Mucosa of descending colon (tissue), 3 donors: Measurements from ENCODE around the gene NFS1. TPM values are rescaled to one million over a fixed set of nuclear protein-coding genes. Genes with fewer than 3 reads are reported as not detected.

Experiments
- ATAC-seq: fragments of 200-7000 bp; cut with Tn5 transposase; one replicate; pipeline ENCODE4 v1.9.1; 2020; ENCODE audit warnings: mild to moderate bottlenecking, moderate library complexity
- DNase-seq, 3 donors: peaks; one replicate each; pipeline ENCODE4 v3.0.0-alpha.2; 2020
- H3K36me3 ChIP-seq: fragments of 200-600 bp; one replicate; pipeline ENCODE4 v1.8.0; 2021; ENCODE audit warnings: low read depth, mild to moderate bottlenecking
- H3K4me1 ChIP-seq: fragments of 200-600 bp; one replicate; pipeline ENCODE4 v1.8.0; 2021; ENCODE audit warnings: low read depth, mild to moderate bottlenecking
- H3K4me3 ChIP-seq: fragments of 200-600 bp; one replicate; pipeline ENCODE4 v1.8.0; 2021; ENCODE audit warnings: mild to moderate bottlenecking
- H3K9me3 ChIP-seq: fragments of 200-600 bp; one replicate; pipeline ENCODE4 v1.8.0; 2021; ENCODE audit warnings: mild to moderate bottlenecking
- CTCF ChIP-seq: fragments of 200-600 bp; IDR thresholded peaks from one replicate; pipeline ENCODE4 v1.8.0; 2022; ENCODE audit warnings: antibody characterized with exemption, mild to moderate bottlenecking
- intact Hi-C, 2 donors: fragments of 100-400 bp; cut with DNase I in 1 of 2; cut with micrococcal nuclease in 1 of 2; formaldehyde crosslinking; loops; one replicate each; pipeline versions ENCODE4 v1.11.0 to v1.11.1; 2022; cut with DNase I, micrococcal nuclease
- total RNA-seq, 3 donors: library from RNA; stranded (reverse); fragmentation: NEBNext Ultra II Directional in 2 of 3; extraction: Animal tissue kit (Norgen Biotek cat#: 25700) in 2 of 3; gene quantifications; one replicate each; pipeline versions ENCODE4 v1.2.1 to v1.2.4, GENCODE V29; 2021 to 2023
- donor health status: DM: no; HTN: no; CAD: no; lungs with moderate emphysema.
- donor health status: DM: no; HTN: no; CAD: no.
- donor health status: DM: no; HTN: yes; CAD: no.

Gene NFS1
- total RNA-seq, 3 donors from 2014 or later: 31.2 to 42.8 (median 32.1) TPM

- Histone ChIP-seq H3K36me3 (no peaks in the 10 kb centered on the region), H3K9me3 (no peaks in the 10 kb centered on the region), H3K4me3 (no peak overlapping the region), H3K4me1 (peaks cover 16% of the 10 kb centered on the region)
- intact Hi-C loops: no loop called here
- no peak for TF ChIP-seq CTCF
- ATAC-seq: no peak
- DNase-seq: no peak
Measured at GRCh38 chr20:35620818-35621559, 78.2 kb downstream of the NFS1 start.

DNA sequence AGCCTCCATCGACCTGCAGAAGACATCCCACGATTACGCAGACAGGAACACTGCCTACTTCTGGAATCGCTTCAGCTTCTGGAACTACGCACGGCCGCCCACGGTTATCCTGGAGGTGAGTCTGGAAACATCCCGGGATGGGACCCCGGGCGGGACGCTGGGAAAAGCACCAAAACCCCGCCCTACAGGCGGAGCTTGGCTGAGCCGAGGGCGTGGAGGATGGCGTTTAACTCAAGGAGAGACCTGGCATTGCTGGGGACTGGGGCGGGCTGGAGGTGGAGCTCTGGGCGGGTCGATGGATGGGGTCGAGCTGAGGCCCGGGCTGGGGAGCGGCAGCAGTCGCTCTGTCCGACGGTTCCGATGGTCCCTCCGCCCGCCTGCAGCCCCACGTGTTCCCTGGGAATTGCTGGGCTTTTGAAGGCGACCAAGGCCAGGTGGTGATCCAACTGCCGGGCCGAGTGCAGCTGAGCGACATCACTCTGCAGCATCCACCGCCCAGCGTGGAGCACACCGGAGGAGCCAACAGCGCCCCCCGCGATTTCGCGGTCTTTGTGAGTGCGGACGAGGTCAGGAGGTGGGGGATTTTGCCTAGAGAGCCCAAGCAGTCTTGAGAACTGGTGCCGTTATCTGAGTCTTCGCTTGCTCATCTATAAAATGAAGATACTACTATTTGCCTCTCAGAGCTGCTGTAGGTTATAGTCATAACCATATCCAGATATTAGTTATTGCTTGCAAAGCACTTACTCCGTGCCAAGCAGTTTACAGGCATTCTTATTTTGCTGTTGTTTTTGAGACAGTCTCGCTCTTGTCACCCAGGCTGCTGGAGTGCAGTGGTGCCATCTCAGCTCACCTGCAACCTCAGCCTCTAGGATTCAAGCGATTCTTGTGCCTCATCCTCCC lies 79.7 kb downstream of the NFS1 start:
- Histone ChIP-seq H3K4me1 (peaks cover 16% of the 10 kb centered on the region), H3K36me3 (no peaks in the 10 kb centered on the region), H3K4me3 (no peak overlapping the region), H3K9me3 (no peaks in the 10 kb centered on the region)
- peak; percentile 44 for ATAC-seq
- DNase-seq: peak; percentile 85 to 88 (median 87)
- TF ChIP-seq CTCF: no peak
- intact Hi-C loops: no loop called here

DNA sequence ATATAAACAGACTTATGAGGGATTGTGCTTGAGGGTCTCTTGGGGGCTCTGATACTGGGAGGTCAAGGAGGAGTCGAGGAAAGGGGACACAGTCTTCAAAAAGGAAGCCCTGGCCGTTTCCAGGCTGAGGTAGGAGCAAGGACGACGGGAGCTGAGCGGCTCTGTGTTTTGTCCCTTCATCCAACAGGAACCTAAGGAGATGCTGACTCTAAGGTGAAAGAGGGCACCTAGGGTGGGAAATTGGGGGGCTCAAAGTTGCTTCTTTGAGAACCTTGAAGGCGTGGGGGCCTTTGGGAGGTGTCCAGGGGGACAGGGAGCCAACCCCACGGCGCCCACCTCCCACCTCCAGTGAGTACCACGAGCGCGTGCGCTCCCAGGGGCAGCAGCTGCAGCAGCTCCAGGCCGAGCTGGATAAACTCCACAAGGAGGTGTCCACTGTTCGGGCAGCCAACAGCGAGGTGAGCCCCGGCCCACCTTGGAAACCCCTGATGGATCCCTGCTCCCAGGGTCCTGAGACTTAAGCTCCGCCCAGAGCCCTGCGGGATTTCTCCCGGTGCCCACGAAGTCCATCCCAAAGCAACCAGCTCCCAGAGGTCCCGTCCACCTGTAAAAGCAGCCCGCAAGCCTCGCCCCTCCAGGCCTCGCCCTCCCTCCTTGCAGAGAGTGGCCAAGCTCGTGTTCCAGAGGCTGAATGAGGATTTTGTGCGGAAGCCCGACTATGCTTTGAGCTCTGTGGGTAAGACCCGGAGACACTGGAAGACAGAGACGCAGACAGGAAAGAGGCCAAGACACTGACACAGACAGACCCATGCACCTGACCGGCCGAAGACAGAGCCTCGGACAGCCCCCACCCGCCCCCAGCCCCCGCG lies 80.7 kb downstream of the NFS1 start:
- no peak for TF ChIP-seq CTCF
- intact Hi-C loops: no loop called here
- no peaks in the 10 kb centered on the region for H3K9me3 ChIP-seq
- ATAC-seq (no peak), DNase-seq (peak in 2 of 3 donors; percentile 52 to 69)
- peaks cover 16% of the 10 kb centered on the region for H3K4me1 ChIP-seq
- H3K4me3 ChIP-seq: no peak overlapping the region
- no peaks in the 10 kb centered on the region for H3K36me3 ChIP-seq

Other genes with a start within 250 kb of the NFS1 start
- gene CEP250, start 243.8 kb downstream of the NFS1 start, total RNA-seq: 10 to 100 TPM; 18.1 to 37.8 (median 27.3) TPM
- gene C20orf173, start 169.7 kb downstream of the NFS1 start, total RNA-seq: not detected
- gene ERGIC3, start 157.3 kb downstream of the NFS1 start, total RNA-seq: 100 to 1,000 TPM; 194 to 283 (median 206) TPM
- gene SPAG4, start 83.5 kb downstream of the NFS1 start, total RNA-seq: 1 to 10 TPM; 3.5 to 5.9 (median 4.1) TPM
- gene CPNE1, start 34.5 kb downstream of the NFS1 start, total RNA-seq: 100 to 1,000 TPM; 117 to 188 (median 128) TPM
- 10 to 100 TPM; 68.3 to 72.5 (median 70.6) TPM for gene RBM12, start 34.5 kb downstream of the NFS1 start, total RNA-seq
- gene ROMO1, start 53 bp upstream of the NFS1 start, total RNA-seq: 100 to 1,000 TPM; 112 to 147 (median 137) TPM
- 100 to 1,000 TPM; 226 to 303 (median 300) TPM for gene RBM39, start 42.9 kb upstream of the NFS1 start, total RNA-seq
- gene PHF20, start 72.7 kb upstream of the NFS1 start, total RNA-seq: 10 to 100 TPM; 23.3 to 61.1 (median 28.5) TPM